H9 (cell line): ENCODE results near the gene CHN2. TPM values are rescaled to one million over a fixed set of nuclear protein-coding genes. Genes with fewer than 3 reads are reported as not detected.

Experiments used
- DNase-seq: peaks from one replicate; pipeline ENCODE4 v3.0.0-alpha.2; 2017
- H2AFZ ChIP-seq: one replicate; pipeline ENCODE4 v1.6.1; 2013; ENCODE audit warnings: mild to moderate bottlenecking, low read length, control low read depth, moderate library complexity
- H2AK5ac ChIP-seq: 2 replicates; pipeline ENCODE4 v1.6.1; 2013; ENCODE audit warnings: low read length, control low read depth, mixed read lengths; ENCODE audit not compliant: insufficient read length
- H2BK120ac ChIP-seq: one replicate; pipeline ENCODE4 v1.6.1; 2013; ENCODE audit warnings: low read depth, mild to moderate bottlenecking, low read length, control low read depth, inconsistent platforms; ENCODE audit not compliant: poor library complexity, severe bottlenecking
- H2BK12ac ChIP-seq: 2 replicates; pipeline ENCODE4 v1.6.1; 2013; ENCODE audit warnings: low read length, control low read depth, mixed read lengths, low read depth; ENCODE audit not compliant: insufficient read length
- H2BK15ac ChIP-seq: 2 replicates; pipeline ENCODE4 v1.6.1; 2013; ENCODE audit warnings: low read depth, low read length, control low read depth
- H2BK20ac ChIP-seq: one replicate; pipeline ENCODE4 v1.6.1; 2013; ENCODE audit warnings: low read depth, mild to moderate bottlenecking, low read length, control low read depth, inconsistent platforms; ENCODE audit not compliant: poor library complexity, severe bottlenecking
- H2BK5ac ChIP-seq: 2 replicates; pipeline ENCODE4 v1.6.1; 2013; ENCODE audit warnings: low read length, control low read depth, mixed read lengths; ENCODE audit not compliant: insufficient read length
- H3K14ac ChIP-seq: 2 replicates; pipeline ENCODE4 v1.6.1; 2013; ENCODE audit warnings: low read length, control low read depth; ENCODE audit not compliant: insufficient read depth
- H3K18ac ChIP-seq: 2 replicates; pipeline ENCODE4 v1.6.1; 2013; ENCODE audit warnings: low read depth, mild to moderate bottlenecking, mixed read lengths, low read length, control low read depth; ENCODE audit not compliant: insufficient read length
- H3K23ac ChIP-seq: 2 replicates; pipeline ENCODE4 v1.6.1; 2013; ENCODE audit warnings: low read length, control low read depth, mixed read lengths, low read depth; ENCODE audit not compliant: insufficient read length
- H3K23me2 ChIP-seq: 2 replicates; pipeline ENCODE4 v1.6.1; 2013; ENCODE audit warnings: low read depth, mild to moderate bottlenecking, mixed read lengths, low read length, control low read depth; ENCODE audit not compliant: insufficient read length, poor library complexity, severe bottlenecking
- H3K27ac ChIP-seq: 2 replicates; pipeline ENCODE4 v1.5.1; 2013; ENCODE audit warnings: low read length, control low read depth, mixed read lengths, low read depth; ENCODE audit not compliant: insufficient read length
- H3K27me3 ChIP-seq: 2 replicates; pipeline ENCODE4 v1.6.1; 2013; ENCODE audit warnings: low read length, control low read depth, inconsistent platforms; ENCODE audit not compliant: insufficient read depth
- H3K4ac ChIP-seq: 2 replicates; pipeline ENCODE4 v1.6.1; 2013; ENCODE audit warnings: low read depth, mild to moderate bottlenecking, control low read depth, inconsistent platforms, low read length, moderate library complexity
- H3K4me1 ChIP-seq: 2 replicates; pipeline ENCODE4 v1.6.1; 2013; ENCODE audit warnings: low read length, control low read depth, inconsistent platforms; ENCODE audit not compliant: insufficient read depth
- H3K4me2 ChIP-seq: 2 replicates; pipeline ENCODE4 v1.6.1; 2013; ENCODE audit warnings: low read length, control low read depth, mixed read lengths; ENCODE audit not compliant: insufficient read length, insufficient read depth
- H3K56ac ChIP-seq: 2 replicates; pipeline ENCODE4 v1.6.1; 2013; ENCODE audit warnings: low read depth, mild to moderate bottlenecking, mixed read lengths, low read length, control low read depth; ENCODE audit not compliant: insufficient read length
- H3K79me1 ChIP-seq: 2 replicates; pipeline ENCODE4 v1.6.1; 2013; ENCODE audit warnings: low read depth, mild to moderate bottlenecking, moderate library complexity, low read length, control low read depth, inconsistent platforms; ENCODE audit not compliant: insufficient read depth, poor library complexity, severe bottlenecking
- H3K79me2 ChIP-seq: 2 replicates; pipeline ENCODE4 v1.6.1; 2013; ENCODE audit warnings: low read length, control low read depth, inconsistent platforms; ENCODE audit not compliant: insufficient read depth
- H3K9ac ChIP-seq: 2 replicates; pipeline ENCODE4 v1.6.1; 2013; ENCODE audit warnings: low read length, control low read depth, mixed read lengths; ENCODE audit not compliant: insufficient read length; ENCODE audit errors: extremely low read depth
- H3K9me3 ChIP-seq: one replicate; pipeline ENCODE4 v1.6.1; 2013; ENCODE audit warnings: low read depth, low read length, inconsistent platforms; ENCODE audit not compliant: control insufficient read depth
- H3T11ph ChIP-seq: one replicate; pipeline ENCODE4 v1.6.1; 2013; ENCODE audit warnings: mild to moderate bottlenecking, low read length, control low read depth, inconsistent platforms
- H4K20me1 ChIP-seq: one replicate; pipeline ENCODE4 v1.6.1; 2013; ENCODE audit not compliant: control insufficient read depth, insufficient read length, insufficient read depth
- H4K5ac ChIP-seq: 2 replicates; pipeline ENCODE4 v1.6.1; 2013; ENCODE audit warnings: low read depth, mild to moderate bottlenecking, mixed read lengths, low read length, control low read depth; ENCODE audit not compliant: insufficient read length
- H4K8ac ChIP-seq: replicated peaks from 2 replicates; pipeline ENCODE4 v1.6.1; 2013; ENCODE audit warnings: low read length, control low read depth, mixed read lengths, low read depth; ENCODE audit not compliant: insufficient read length
- H4K91ac ChIP-seq: 2 replicates; pipeline ENCODE4 v1.6.1; 2013; ENCODE audit warnings: low read depth, mild to moderate bottlenecking, moderate library complexity, mixed read lengths, low read length, control low read depth; ENCODE audit not compliant: insufficient read length
- H3K27ac Mint-ChIP-seq, 3 experiments: 2 replicates in 2 of 3; 3 replicates in 1 of 3; pipeline ENCODE4 v1.8.0; 2020 to 2021; ENCODE audit warnings: mixed read lengths in 3 of 3, mild to moderate bottlenecking in 1 of 3, moderate library complexity in 1 of 3
- H3K27me3 Mint-ChIP-seq: 2 replicates; pipeline ENCODE4 v1.8.0; 2021; ENCODE audit warnings: low read depth, mild to moderate bottlenecking, moderate library complexity, mixed read lengths
- H3K36me3 Mint-ChIP-seq, 3 experiments: 2 replicates in 2 of 3; 3 replicates in 1 of 3; pipeline ENCODE4 v1.8.0; 2020 to 2021; ENCODE audit warnings: low read depth in 3 of 3, mixed read lengths in 3 of 3; ENCODE audit not compliant: insufficient read depth in 1 of 3
- H3K4me1 Mint-ChIP-seq, 2 experiments: 2 replicates each; pipeline ENCODE4 v1.8.0; 2020; ENCODE audit warnings: mixed read lengths in 2 of 2
- H3K4me3 Mint-ChIP-seq, 2 experiments: 2 replicates in 1 of 2; 3 replicates in 1 of 2; pipeline ENCODE4 v1.8.0; 2020 to 2021; ENCODE audit warnings: mild to moderate bottlenecking in 2 of 2, mixed read lengths in 2 of 2, moderate library complexity in 1 of 2
- H3K9me3 Mint-ChIP-seq, 2 experiments: 2 replicates in 1 of 2; 3 replicates in 1 of 2; pipeline ENCODE4 v1.8.0; 2020; ENCODE audit warnings: mild to moderate bottlenecking in 2 of 2, mixed read lengths in 2 of 2, moderate library complexity in 1 of 2
- WGBS: extraction: QIAGEN DNeasy Blood & Tissue Kit; methylation state at CpG from one replicate; pipeline ENCODE4 v1.1.7; 2013; ENCODE audit warnings: missing lambda C conversion rate, low lambda C conversion rate, mixed read lengths; ENCODE audit not compliant: insufficient read length; ENCODE audit errors: extremely low coverage; 5-methylcytosine and 5-hydroxymethylcytosine counted together
- total RNA-seq: library from RNA; stranded (reverse); gene quantifications from 2 replicates; pipeline ENCODE4 v1.2.1, GENCODE V29; 2021
- TF ChIP-seq, protein P1 (sequence below): fragments of 200-600 bp; sonication (generic); conservative IDR thresholded peaks from 3 replicates; pipeline ENCODE4 v1.8.0; 2021; ENCODE audit warnings: antibody characterized with exemption, mild to moderate bottlenecking

CHN2 gene
- total RNA-seq, 1 experiment from 2014 or later: 3.3 TPM

DNA sequence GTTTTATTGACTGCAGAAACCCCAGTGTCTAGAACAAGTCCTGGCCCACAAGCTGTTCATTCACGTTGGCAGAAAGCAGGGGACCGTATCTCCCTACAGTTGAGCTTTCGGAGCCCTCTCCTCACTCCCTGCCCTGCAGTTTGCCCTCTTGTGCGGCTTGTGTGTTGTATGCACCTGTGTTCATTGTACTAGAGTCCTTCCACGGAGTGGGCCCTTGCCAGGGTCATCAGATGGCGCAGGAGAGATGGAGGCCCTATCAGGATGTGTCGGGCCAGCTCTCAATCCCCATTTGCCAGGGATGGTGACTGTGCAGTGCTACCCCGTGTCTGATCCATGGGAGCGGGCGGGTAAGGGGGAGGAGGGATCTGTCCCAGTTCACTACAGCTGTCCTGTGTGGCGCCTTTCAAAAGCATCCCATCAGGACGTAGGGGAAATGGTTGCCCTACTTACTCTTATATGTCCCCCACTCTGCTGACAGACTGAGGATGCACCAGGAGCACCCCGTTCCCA is 291.7 kb downstream of the CHN2 start:
- DNase-seq: no peak
- no peak overlapping the region for H2BK120ac ChIP-seq
- H3K9me3 Mint-ChIP-seq: no peaks in the 10 kb centered on the region
- no peak overlapping the region for H2BK12ac ChIP-seq
- no peak overlapping the region for H3K4ac ChIP-seq
- H3K23ac ChIP-seq: no peak overlapping the region
- no CpG with 5 or more reads among the region's 13 CpGs for WGBS
- no peak overlapping the region for H3K4me2 ChIP-seq
- no peak overlapping the region for H3K4me3 Mint-ChIP-seq
- H3T11ph ChIP-seq: no peak overlapping the region
- no peaks in the 10 kb centered on the region for H3K9me3 ChIP-seq
- no peak overlapping the region for H3K56ac ChIP-seq
- H4K8ac ChIP-seq: no peak overlapping the region
- no peak overlapping the region for H3K9ac ChIP-seq
- TF ChIP-seq, protein P1, sequence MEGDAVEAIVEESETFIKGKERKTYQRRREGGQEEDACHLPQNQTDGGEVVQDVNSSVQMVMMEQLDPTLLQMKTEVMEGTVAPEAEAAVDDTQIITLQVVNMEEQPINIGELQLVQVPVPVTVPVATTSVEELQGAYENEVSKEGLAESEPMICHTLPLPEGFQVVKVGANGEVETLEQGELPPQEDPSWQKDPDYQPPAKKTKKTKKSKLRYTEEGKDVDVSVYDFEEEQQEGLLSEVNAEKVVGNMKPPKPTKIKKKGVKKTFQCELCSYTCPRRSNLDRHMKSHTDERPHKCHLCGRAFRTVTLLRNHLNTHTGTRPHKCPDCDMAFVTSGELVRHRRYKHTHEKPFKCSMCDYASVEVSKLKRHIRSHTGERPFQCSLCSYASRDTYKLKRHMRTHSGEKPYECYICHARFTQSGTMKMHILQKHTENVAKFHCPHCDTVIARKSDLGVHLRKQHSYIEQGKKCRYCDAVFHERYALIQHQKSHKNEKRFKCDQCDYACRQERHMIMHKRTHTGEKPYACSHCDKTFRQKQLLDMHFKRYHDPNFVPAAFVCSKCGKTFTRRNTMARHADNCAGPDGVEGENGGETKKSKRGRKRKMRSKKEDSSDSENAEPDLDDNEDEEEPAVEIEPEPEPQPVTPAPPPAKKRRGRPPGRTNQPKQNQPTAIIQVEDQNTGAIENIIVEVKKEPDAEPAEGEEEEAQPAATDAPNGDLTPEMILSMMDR: no peak
- peaks cover 14 to 26% of the 10 kb centered on the region in 2 experiments for H3K4me1 Mint-ChIP-seq
- H3K79me2 ChIP-seq: no peaks in the 10 kb centered on the region
- no peak overlapping the region for H2BK15ac ChIP-seq
- H3K27me3 Mint-ChIP-seq: no peaks in the 10 kb centered on the region
- no peaks in the 10 kb centered on the region for H3K27me3 ChIP-seq
- no peak overlapping the region for H4K91ac ChIP-seq
- no peak overlapping the region for H3K14ac ChIP-seq
- H2BK20ac ChIP-seq: no peak overlapping the region
- no peaks in the 10 kb centered on the region for H3K36me3 Mint-ChIP-seq
- H4K20me1 ChIP-seq: no peaks in the 10 kb centered on the region
- no peak overlapping the region for H3K27ac ChIP-seq
- no peak overlapping the region for H4K5ac ChIP-seq
- no peaks in the 10 kb centered on the region for H3K23me2 ChIP-seq
- no peak overlapping the region for H2AK5ac ChIP-seq
- H3K18ac ChIP-seq: no peak overlapping the region
- no peaks in the 10 kb centered on the region for H3K79me1 ChIP-seq
- H3K4me1 ChIP-seq: no peaks in the 10 kb centered on the region
- no peak overlapping the region for H2BK5ac ChIP-seq
- H3K27ac Mint-ChIP-seq: no peak overlapping the region
- no peak overlapping the region for H2AFZ ChIP-seq
